Omental fat pad (tissue), 4 donors: Measurements from ENCODE around the gene SCP2. TPM values are rescaled to one million over a fixed set of nuclear protein-coding genes. Genes with fewer than 3 reads are reported as not detected.
A peak's percentile ranks its signal among the peaks of the same experiment; 100 is the strongest.

ENCODE experiments used
- ATAC-seq: fragments of 150-250 bp; one replicate; pipeline ENCODE4 v1.9.1; 2016; ENCODE audit warnings: mild to moderate bottlenecking, moderate library complexity; ENCODE audit not compliant: low FRiP score
- DNase-seq: peaks from one replicate; pipeline ENCODE4 v3.0.0-alpha.2; 2019; ENCODE audit warnings: low spot score
- CTCF ChIP-seq, 3 donors: fragments of 450-650 bp; IDR thresholded peaks; one replicate each; pipeline ENCODE4 v1.5.1; 2016 to 2017; ENCODE audit warnings: antibody characterized with exemption in 3 of 3, mild to moderate bottlenecking in 3 of 3, moderate library complexity in 2 of 3
- total RNA-seq, 4 donors: library from RNA; depleted of rRNA; stranded (reverse); fragments of >200 nt; gene quantifications; one replicate each; pipeline ENCODE4 v1.1.0, GENCODE V29; 2016

SCP2 gene
- total RNA-seq, 4 donors from 2014 or later = 92.7 to 174 (median 126) TPM

- TF ChIP-seq CTCF (IDR thresholded peaks at IDR 0.05) = no peak
- no peak for DNase-seq
- ATAC-seq = no peak
Measured at GRCh38 chr1:53089478-53090226, 162.6 kb downstream of the SCP2 start.

- DNase-seq (no peak), ATAC-seq (no peak)
- no peak for TF ChIP-seq CTCF (IDR thresholded peaks at IDR 0.05)
Measured at GRCh38 chr1:53090227-53091147, 163.4 kb downstream of the SCP2 start.

- no peak for TF ChIP-seq CTCF (IDR thresholded peaks at IDR 0.05)
- no peak for DNase-seq
- no peak for ATAC-seq
Measured at GRCh38 chr1:53091841-53092645, 165.0 kb downstream of the SCP2 start.

GRCh38 chr1:53092659-53093450 is 165.8 kb downstream of the SCP2 start:
- ATAC-seq (no peak), DNase-seq (no peak)
- TF ChIP-seq CTCF (IDR thresholded peaks at IDR 0.05) = no peak

GRCh38 chr1:53093451-53093754 is 166.3 kb downstream of the SCP2 start:
- DNase-seq = no peak
- no peak for ATAC-seq
- no peak for TF ChIP-seq CTCF (IDR thresholded peaks at IDR 0.05)

GRCh38 chr1:53093778-53094532 is 166.9 kb downstream of the SCP2 start:
- DNase-seq = no peak
- ATAC-seq = peak; percentile 21
- TF ChIP-seq CTCF (IDR thresholded peaks at IDR 0.05) = no peak
